HG02970 (cell line): ENCODE results near the gene HM13.
A peak's percentile ranks its signal among the peaks of the same experiment; 100 is the strongest.
"Not testable (repeated sequence)": the region's sequence is repeated elsewhere in the genome, so short reads cannot be mapped to it uniquely, and the experiment has no call there.

Experiments used
- ATAC-seq: cut with Tn5 transposase; IDR thresholded peaks from one replicate; pipeline ENCODE4 v1.9.1; 2021; ENCODE audit warnings: mild to moderate bottlenecking, moderate library complexity, moderate number of reproducible peaks; ENCODE audit not compliant: unreplicated experiment, low FRiP score

HM13 gene

GRCh38 chr20:31580706-31581105 lies 66.5 kb downstream of the HM13 start:
- ATAC-seq = no peak

- ATAC-seq = no peak
Observed at GRCh38 chr20:31581391-31581790, 67.1 kb downstream of the HM13 start.

GRCh38 chr20:31587545-31588389 lies 73.5 kb downstream of the HM13 start:
- no peak for ATAC-seq

GRCh38 chr20:31590717-31591225 lies 76.5 kb downstream of the HM13 start:
- no peak for ATAC-seq

- ATAC-seq = no peak
Observed at GRCh38 chr20:31593221-31594001, 79.2 kb downstream of the HM13 start.

- no peak for ATAC-seq
Observed at GRCh38 chr20:31594002-31594557, 79.8 kb downstream of the HM13 start.

- ATAC-seq = no peak
Observed at GRCh38 chr20:31594558-31595379, 80.5 kb downstream of the HM13 start.

- no peak for ATAC-seq
Observed at GRCh38 chr20:31595380-31595653, 81.1 kb downstream of the HM13 start.

- no peak for ATAC-seq
Observed at GRCh38 chr20:31595654-31596411, 81.6 kb downstream of the HM13 start.

- not testable (repeated sequence) for ATAC-seq
Observed at GRCh38 chr20:31596412-31596715, 82.1 kb downstream of the HM13 start.

GRCh38 chr20:31596831-31597480 lies 82.7 kb downstream of the HM13 start:
- ATAC-seq = no peak

- ATAC-seq = no peak
Observed at GRCh38 chr20:31597481-31597855, 83.2 kb downstream of the HM13 start.

- no peak for ATAC-seq
Observed at GRCh38 chr20:31602431-31602778, 88.2 kb downstream of the HM13 start.

- no peak for ATAC-seq
Observed at GRCh38 chr20:31602779-31603441, 88.7 kb downstream of the HM13 start.

GRCh38 chr20:31603822-31604566 lies 89.8 kb downstream of the HM13 start:
- no peak for ATAC-seq

GRCh38 chr20:31604567-31605030 lies 90.4 kb downstream of the HM13 start:
- no peak for ATAC-seq

- peak; percentile 73 for ATAC-seq
Observed at GRCh38 chr20:31605031-31605901, 91.0 kb downstream of the HM13 start, which contains the start of gene ID1. Gene ID1, plus strand, starts transcription at chr20:31605289. Its CDS starts 99 bp downstream, at chr20:31605388.
